Adrenal gland (tissue), 12 donors: ENCODE results near the gene THAP8. TPM values are rescaled to one million over a fixed set of nuclear protein-coding genes. Genes with fewer than 3 reads are reported as not detected.

Experiments used
- DNase-seq, 7 donors: peaks; one replicate each; pipeline ENCODE4 v3.0.0-alpha.2; 2019 to 2020
- H3K27ac ChIP-seq, 5 donors: fragments of 200-600 bp; sonication (generic) in 4 of 5; 1 replicate in 3 of 5; 2 replicates in 2 of 5; pipeline versions ENCODE4 v1.5.1 to v1.8.0; 2016 to 2020; ENCODE audit warnings: mild to moderate bottlenecking in 1 of 5
- H3K27me3 ChIP-seq: fragments of 200-600 bp; 2 replicates; pipeline ENCODE4 v1.8.0; 2021
- H3K36me3 ChIP-seq, 2 donors: fragments of 200-600 bp; replicated peaks in 1 of 2; 1 replicate in 1 of 2; 2 replicates in 1 of 2; pipeline versions ENCODE4 v1.5.1 to v1.8.0; 2018 to 2022
- H3K4me1 ChIP-seq, 2 donors: fragments of 200-600 bp; replicated peaks in 1 of 2; 1 replicate in 1 of 2; 2 replicates in 1 of 2; pipeline versions ENCODE4 v1.5.1 to v1.8.0; 2018 to 2021
- H3K4me3 ChIP-seq, 4 donors: fragments of 200-600 bp; sonication (generic) in 3 of 4; one replicate each; pipeline ENCODE4 v1.5.1; 2016 to 2018
- H3K9me3 ChIP-seq, 3 donors: fragments of 200-600 bp; sonication (generic) in 1 of 3; replicated peaks in 1 of 3; 1 replicate in 2 of 3; 2 replicates in 1 of 3; pipeline versions ENCODE4 v1.5.1 to v1.8.0; 2016 to 2021
- CTCF ChIP-seq, 6 experiments: fragments of 450-650 bp in 4 of 6; fragments of 200-600 bp in 2 of 6; sonication (generic) in 1 of 6; IDR thresholded peaks; 1 replicate in 5 of 6; 2 replicates in 1 of 6; pipeline versions ENCODE4 v1.5.1 to v1.8.0; 2016 to 2021; ENCODE audit warnings: antibody characterized with exemption in 6 of 6, mild to moderate bottlenecking in 2 of 6, moderate library complexity in 1 of 6
- POLR2A ChIP-seq, 2 donors: fragments of 450-650 bp; IDR thresholded peaks; one replicate each; pipeline ENCODE4 v1.6.1; 2017; ENCODE audit warnings: antibody characterized with exemption in 2 of 2, mild to moderate bottlenecking in 2 of 2, moderate library complexity in 1 of 2
- WGBS, 4 donors: extraction: QIAGEN DNeasy Blood & Tissue Kit in 2 of 4; methylation state at CpG; one replicate each; pipeline versions ENCODE4 v1.1.5 to v1.1.7; 2013 to 2017; 5-methylcytosine and 5-hydroxymethylcytosine counted together
- intact Hi-C, 2 donors: fragments of 100-400 bp; cut with DNase I; formaldehyde crosslinking; loops; one replicate each; pipeline versions ENCODE4 v1.14.1 to v1.15.0; 2022 to 2023
- polyA plus RNA-seq, 3 donors: library from polyadenylated mRNA; stranded (reverse); fragments of 200-250 nt in 2 of 3; fragments of 350-450 nt in 1 of 3; fragmentation: Illumina TruSeq in 1 of 3; extraction: RNeasy Lipid Tissue Mini Kit (QIAGEN cat#74804) in 1 of 3; gene quantifications; one replicate each; pipeline ENCODE4 v1.2.3, GENCODE V29; 2013 to 2014
- total RNA-seq, 9 donors: library from RNA; depleted of rRNA in 4 of 9; stranded (reverse); fragments of >200 nt in 4 of 9; fragments of 120-200 nt in 1 of 9; fragmentation: NEBNext Ultra II Directional in 1 of 9; extraction: Animal tissue kit (Norgen Biotek cat#: 25700) in 1 of 9; gene quantifications; one replicate each; pipeline versions ENCODE4 v1.1.0 to v1.2.4, GENCODE V29; 2013 to 2023
- donor health status: healthy with polysubstance abuse.
- donor health status: Bipolar disorder and iron deficiency.
- donor health status: DM: yes; HTN: yes; CAD: no.
- donor health status: DM: no; HTN: no; CAD: no.
- donor health status: DM: no; HTN: no; CAD: no.
- donor health status: DM: yes; HTN: yes; CAD: no.

THAP8 gene
- total and polyA plus RNA-seq, 12 donors, result 3.2 to 15.9 (median 5.9) TPM

DNA sequence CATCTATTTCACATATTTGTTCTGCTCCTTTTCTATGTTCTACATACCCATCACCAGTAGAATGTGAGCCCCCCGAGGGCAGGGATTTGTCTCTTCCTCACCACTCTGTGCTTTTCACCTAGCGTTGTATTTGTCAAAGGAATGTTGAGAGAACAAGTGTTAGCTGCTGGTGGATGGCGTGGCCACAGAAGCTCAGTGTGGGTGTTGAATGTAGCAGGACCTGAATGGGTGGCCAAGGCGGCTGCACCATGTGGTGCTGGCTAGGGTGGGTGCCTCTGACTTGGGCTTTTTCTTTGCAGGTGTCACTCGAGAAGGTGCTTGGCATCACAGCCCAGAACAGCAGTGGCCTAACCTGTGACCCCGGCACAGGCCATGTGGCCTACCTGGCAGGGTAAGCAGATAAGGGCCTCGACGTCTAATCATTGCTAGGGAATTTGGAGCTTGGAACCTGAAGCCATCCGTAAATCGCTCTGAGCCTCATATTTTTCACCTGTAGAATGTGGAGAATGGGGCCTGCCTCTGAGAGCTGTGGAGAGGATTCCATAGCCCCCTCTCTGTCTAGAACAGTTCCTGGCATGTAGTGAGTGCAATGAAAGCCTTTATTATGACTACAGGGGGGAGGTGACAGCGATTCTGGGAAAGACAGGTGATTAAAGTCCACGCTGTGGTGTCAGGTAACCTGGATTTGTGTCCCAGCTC lies 4.5 kb upstream of the THAP8 start:
- no peaks in the 10 kb centered on the region for H3K27me3 ChIP-seq
- H3K9me3 ChIP-seq, result no peaks in the 10 kb centered on the region
- H3K4me1 ChIP-seq, result peaks cover 0 to 9% of the 10 kb centered on the region in 2 donors
- H3K27ac ChIP-seq, result no peak overlapping the region
- TF ChIP-seq POLR2A (IDR thresholded peaks at IDR 0.05) (no peak), CTCF (IDR thresholded peaks at IDR 0.05) (no peak)
- H3K36me3 ChIP-seq, result no peaks in the 10 kb centered on the region
- 91 to 99% (median 95%) methylated on average over 9 to 12 of the region's 12 CpGs for WGBS, 4 donors
- DNase-seq, result no peak
- no peak overlapping the region for H3K4me3 ChIP-seq
- intact Hi-C loops, result loop anchor here in 1 of 2 donors (5.0 kb wide), 1 partner anchor 114 kb away; no protein-coding TSS in a partner anchor

DNA sequence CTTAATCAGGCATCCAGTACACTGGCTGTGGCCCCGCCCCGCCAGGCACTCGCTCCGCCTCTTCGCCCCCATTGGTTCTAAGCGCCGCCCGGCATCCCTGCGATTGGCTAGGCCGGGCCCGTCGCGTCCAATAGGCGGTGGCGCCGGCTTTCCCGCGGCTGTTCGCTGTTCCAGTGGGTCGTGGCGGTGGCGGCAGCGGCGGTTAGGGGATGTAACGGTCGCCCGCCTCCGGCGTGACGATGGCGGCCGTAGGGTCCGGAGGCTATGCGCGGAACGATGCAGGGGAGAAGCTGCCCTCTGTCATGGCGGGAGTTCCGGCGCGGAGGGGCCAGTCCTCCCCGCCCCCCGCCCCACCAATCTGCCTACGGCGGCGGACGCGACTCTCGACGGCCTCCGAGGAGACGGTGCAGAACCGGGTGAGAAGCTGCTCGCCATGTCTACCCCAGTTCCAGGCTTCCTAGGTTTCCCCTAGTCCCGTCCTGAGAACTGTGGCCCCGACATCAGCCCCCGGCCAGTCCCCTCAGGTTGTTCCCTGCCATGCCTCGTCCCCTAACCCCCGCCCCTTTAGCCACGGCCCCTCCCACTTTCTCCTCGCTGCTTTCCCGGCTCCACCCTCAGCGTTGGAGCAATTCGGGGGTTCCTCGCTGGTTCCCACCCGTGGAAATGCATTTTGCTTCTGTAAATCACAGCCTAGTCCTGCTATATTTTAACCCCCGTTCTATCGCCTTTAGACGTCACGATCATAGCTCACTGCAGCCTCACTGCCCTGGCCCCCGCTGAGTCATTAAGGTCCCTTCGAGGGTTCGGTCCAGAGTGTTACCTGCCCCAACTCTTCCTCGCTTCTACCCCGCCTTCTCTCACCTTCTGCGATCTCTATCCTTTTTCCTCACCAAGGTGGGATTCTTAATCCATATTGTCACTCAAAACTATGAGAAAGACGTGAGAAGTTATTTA lies 925 bp upstream of the THAP8 start, which contains the start of gene WDR62:
WDR62 (plus strand) TSS at position 165 of the 954 bp plus-strand sequence; CDS start at position 240, 75 bp downstream.
- TF ChIP-seq CTCF (IDR thresholded peaks at IDR 0.05) (no peak), POLR2A (IDR thresholded peaks at IDR 0.05) (no peak)
- WGBS, 4 donors, result 1 to 2% (median 1%) methylated on average over 32 to 76 of the region's 76 CpGs
- intact Hi-C loops, result loop anchor here in 1 of 2 donors (5.0 kb wide), 2 partner anchors 43 to 117 kb away; partner anchors contain the start of gene ALKBH6

GRCh38 chr19:36051637-36052036 lies 2.4 kb downstream of the THAP8 start:
- no peak overlapping the region for H3K27ac ChIP-seq
- no peaks in the 10 kb centered on the region for H3K9me3 ChIP-seq
- H3K4me1 ChIP-seq, result peaks cover 0 to 9% of the 10 kb centered on the region in 2 donors
- H3K4me3 ChIP-seq, result no peak overlapping the region
- no peaks in the 10 kb centered on the region for H3K36me3 ChIP-seq
- H3K27me3 ChIP-seq, result no peaks in the 10 kb centered on the region
- no peak for TF ChIP-seq POLR2A (IDR thresholded peaks at IDR 0.05)
- TF ChIP-seq CTCF (IDR thresholded peaks at IDR 0.05), result no peak
- DNase-seq, result no peak
- intact Hi-C loops, result loop anchor here in 1 of 2 donors (5.0 kb wide), 1 partner anchor 39 kb away; the partner anchor contains the start of gene ALKBH6
- 85 to 100% (median 96%) methylated on average over 3 to 4 of the region's 4 CpGs for WGBS, 4 donors

More for the DNA sequence above, 925 bp upstream of the THAP8 start, which contains the start of gene WDR62:
- peak; percentile 92 to 96 (median 94) for DNase-seq
- H3K36me3 ChIP-seq, result no peaks in the 10 kb centered on the region
- peaks cover 0 to 9% of the 10 kb centered on the region in 2 donors for H3K4me1 ChIP-seq
- H3K27ac ChIP-seq, result peak within 1 kb of the TSS; percentile 90 to 99 (median 94)
- H3K27me3 ChIP-seq, result no peaks in the 10 kb centered on the region
- H3K4me3 ChIP-seq, result peak within 1 kb of the TSS; percentile 15 to 75 (median 41)
- H3K9me3 ChIP-seq, result no peaks in the 10 kb centered on the region

- Histone ChIP-seq H3K27ac (no peak overlapping the region), H3K36me3 (no peaks in the 10 kb centered on the region), H3K4me1 (peaks cover 0 to 9% of the 10 kb centered on the region in 2 donors), H3K4me3 (no peak overlapping the region), H3K9me3 (no peaks in the 10 kb centered on the region), H3K27me3 (no peaks in the 10 kb centered on the region)
- TF ChIP-seq POLR2A (IDR thresholded peaks at IDR 0.05), result no peak
- TF ChIP-seq CTCF (IDR thresholded peaks at IDR 0.05), result no peak
- intact Hi-C loops, result loop anchor here in 1 of 2 donors (5.0 kb wide), 1 partner anchor 39 kb away; the partner anchor contains the start of gene ALKBH6
- peak in 1 of 7 donors; percentile 56 for DNase-seq
- WGBS, 4 donors, result 50 to 76% (median 70%) methylated on average over 3 of the region's 3 CpGs
Measured at GRCh38 chr19:36051236-36051635, 2.8 kb downstream of the THAP8 start.
